Nephron progenitor cell (in vitro differentiated cells): ENCODE results near the gene CFAP61.

ENCODE experiments used
- DNase-seq: peaks from one replicate; pipeline ENCODE4 v3.0.0; 2021
- H3K27ac Mint-ChIP-seq: 2 replicates; pipeline ENCODE4 v1.8.0; 2021; ENCODE audit warnings: mild to moderate bottlenecking, moderate library complexity, mixed read lengths
- H3K27me3 Mint-ChIP-seq: 2 replicates; pipeline ENCODE4 v1.8.0; 2021; ENCODE audit warnings: mild to moderate bottlenecking, low read depth, mixed read lengths; ENCODE audit not compliant: poor library complexity
- H3K36me3 Mint-ChIP-seq: 2 replicates; pipeline ENCODE4 v1.8.0; 2021; ENCODE audit warnings: low read depth, mixed read lengths
- H3K4me1 Mint-ChIP-seq: 2 replicates; pipeline ENCODE4 v1.8.0; 2021; ENCODE audit warnings: mixed read lengths
- H3K4me3 Mint-ChIP-seq: 2 replicates; pipeline ENCODE4 v1.8.0; 2021; ENCODE audit warnings: mild to moderate bottlenecking, moderate library complexity, mixed read lengths
- H3K9me3 Mint-ChIP-seq: 2 replicates; pipeline ENCODE4 v1.8.0; 2021; ENCODE audit warnings: mild to moderate bottlenecking, moderate library complexity, mixed read lengths
- CTCF ChIP-seq: fragments of 200-600 bp; sonication (generic); IDR thresholded peaks from 2 replicates; pipeline ENCODE4 v1.5.0; 2021; ENCODE audit warnings: antibody characterized with exemption

CFAP61 gene

GRCh38 chr20:20333866-20334265 lies 281.5 kb downstream of the CFAP61 start:
- no peak for TF ChIP-seq CTCF
- peaks cover 7% of the 10 kb centered on the region for H3K27me3 Mint-ChIP-seq
- peaks cover 6% of the 10 kb centered on the region for H3K4me1 Mint-ChIP-seq
- DNase-seq = no peak
- no peaks in the 10 kb centered on the region for H3K36me3 Mint-ChIP-seq
- peaks cover 17% of the 10 kb centered on the region for H3K9me3 Mint-ChIP-seq
- no peak overlapping the region for H3K4me3 Mint-ChIP-seq
- H3K27ac Mint-ChIP-seq = no peak overlapping the region

- peaks cover 4% of the 10 kb centered on the region for H3K27me3 Mint-ChIP-seq
- no peak for TF ChIP-seq CTCF
- H3K27ac Mint-ChIP-seq = no peak overlapping the region
- no peaks in the 10 kb centered on the region for H3K4me1 Mint-ChIP-seq
- no peak overlapping the region for H3K4me3 Mint-ChIP-seq
- no peaks in the 10 kb centered on the region for H3K36me3 Mint-ChIP-seq
- DNase-seq = no peak
- H3K9me3 Mint-ChIP-seq = peaks cover 17% of the 10 kb centered on the region
Observed at GRCh38 chr20:20334489-20334888, 282.2 kb downstream of the CFAP61 start.

- H3K9me3 Mint-ChIP-seq = peaks cover 17% of the 10 kb centered on the region
- H3K4me3 Mint-ChIP-seq = no peak overlapping the region
- no peaks in the 10 kb centered on the region for H3K4me1 Mint-ChIP-seq
Observed at GRCh38 chr20:20338133-20338730, 285.9 kb downstream of the CFAP61 start.

GRCh38 chr20:20340443-20340842 lies 288.1 kb downstream of the CFAP61 start:
- Mint-ChIP-seq H3K4me1 (no peaks in the 10 kb centered on the region), H3K9me3 (peaks cover 17% of the 10 kb centered on the region), H3K4me3 (no peak overlapping the region), H3K27me3 (peaks cover 7% of the 10 kb centered on the region), H3K36me3 (no peaks in the 10 kb centered on the region), H3K27ac (no peak overlapping the region)
- no peak for DNase-seq
- no peak for TF ChIP-seq CTCF

More at GRCh38 chr20:20338133-20338730, 285.9 kb downstream of the CFAP61 start:
- Mint-ChIP-seq H3K27me3 (peaks cover 7% of the 10 kb centered on the region), H3K36me3 (no peaks in the 10 kb centered on the region), H3K27ac (no peak overlapping the region)
- no peak for DNase-seq
- no peak for TF ChIP-seq CTCF

GRCh38 chr20:20341371-20341770 lies 289.0 kb downstream of the CFAP61 start:
- H3K9me3 Mint-ChIP-seq = peaks cover 7% of the 10 kb centered on the region
- H3K4me3 Mint-ChIP-seq = no peak overlapping the region
- no peaks in the 10 kb centered on the region for H3K36me3 Mint-ChIP-seq
- H3K27ac Mint-ChIP-seq = no peak overlapping the region
- no peak for DNase-seq
- H3K27me3 Mint-ChIP-seq = peaks cover 7% of the 10 kb centered on the region
- no peaks in the 10 kb centered on the region for H3K4me1 Mint-ChIP-seq
- no peak for TF ChIP-seq CTCF

GRCh38 chr20:20342066-20342465 lies 289.7 kb downstream of the CFAP61 start:
- Mint-ChIP-seq H3K4me3 (no peak overlapping the region), H3K4me1 (no peaks in the 10 kb centered on the region), H3K9me3 (peaks cover 2% of the 10 kb centered on the region), H3K27me3 (peaks cover 9% of the 10 kb centered on the region), H3K36me3 (no peaks in the 10 kb centered on the region), H3K27ac (no peak overlapping the region)
- TF ChIP-seq CTCF = no peak
- DNase-seq = no peak
